Measurements from ENCODE around the gene NCK1.
A peak's percentile ranks its signal among the peaks of the same experiment; 100 is the strongest.

NCK1 gene

GRCh38 chr3:136861890-136862616, at the start of gene NCK1:
NCK1 (plus strand) TSS chr3:136862208; CDS start chr3:136928002, 65,794 bp downstream.
- DNase-seq, result peak; percentile 98

GRCh38 chr3:136817448-136817847, 44.6 kb upstream of the NCK1 start:
- DNase-seq, result no peak

GRCh38 chr3:136818191-136818768, 43.7 kb upstream of the NCK1 start:
- no peak for DNase-seq

GRCh38 chr3:136818769-136819391, 43.1 kb upstream of the NCK1 start, which contains the start of gene SLC35G2:
SLC35G2 (plus strand) TSS chr3:136819126; CDS start chr3:136854461, 35,335 bp downstream.
- DNase-seq, result no peak

GRCh38 chr3:136819392-136819730, 42.6 kb upstream of the NCK1 start:
- DNase-seq, result no peak

- DNase-seq, result peak; percentile 28 to 45
These were observed 42.0 kb upstream of the NCK1 start for GRCh38 chr3:136819731-136820679.

- no peak for DNase-seq
These were observed 30.5 kb upstream of the NCK1 start for GRCh38 chr3:136831461-136831860.

- no peak for DNase-seq
These were observed 26.8 kb upstream of the NCK1 start for GRCh38 chr3:136835089-136835812.

GRCh38 chr3:136835813-136836510, 26.0 kb upstream of the NCK1 start:
- DNase-seq, result no peak

GRCh38 chr3:136836511-136837156, 25.4 kb upstream of the NCK1 start:
- DNase-seq, result no peak

- DNase-seq, result peak; percentile 51 to 74
These were observed 23.1 kb upstream of the NCK1 start for GRCh38 chr3:136838641-136839555.

- no peak for DNase-seq
These were observed 22.5 kb upstream of the NCK1 start for GRCh38 chr3:136839556-136839931.

GRCh38 chr3:136840252-136840651, 21.8 kb upstream of the NCK1 start:
- DNase-seq, result no peak

GRCh38 chr3:136842294-136842693, 19.7 kb upstream of the NCK1 start:
- no peak for DNase-seq

- DNase-seq, result no peak
These were observed 17.3 kb upstream of the NCK1 start for GRCh38 chr3:136844724-136845123.

- DNase-seq, result no peak
These were observed 9.8 kb upstream of the NCK1 start for GRCh38 chr3:136852180-136852579.

- peak; percentile 27 to 41 for DNase-seq
These were observed 5.3 kb upstream of the NCK1 start for GRCh38 chr3:136856665-136857064.

GRCh38 chr3:136858381-136858780, 3.6 kb upstream of the NCK1 start:
- peak; percentile 12 to 29 for DNase-seq

GRCh38 chr3:136860541-136860940, 1.5 kb upstream of the NCK1 start:
- DNase-seq, result no peak

All from AML-193 (cell line).